Gastroesophageal sphincter (tissue), 3 donors: ENCODE results near the gene CHRNE.

Experiments
- POLR2A ChIP-seq, 2 donors: fragments of 450-650 bp; IDR thresholded peaks; one replicate each; pipeline ENCODE4 v1.6.1; 2017; ENCODE audit warnings: antibody characterized with exemption in 2 of 2, mild to moderate bottlenecking in 2 of 2, moderate library complexity in 1 of 2
- POLR2AphosphoS5 ChIP-seq: sonication (generic); formaldehyde crosslinking; IDR thresholded peaks from one replicate; pipeline ENCODE4 v1.6.1; 2017; ENCODE audit warnings: antibody characterized with exemption
- TF ChIP-seq, protein P1 (sequence below), 4 experiments: fragments of 200-600 bp in 2 of 4; fragments of 450-650 bp in 2 of 4; sonication (generic) in 1 of 4; IDR thresholded peaks; one replicate each; pipeline ENCODE4 v1.5.1; 2017 to 2019; ENCODE audit warnings: antibody characterized with exemption in 4 of 4, mild to moderate bottlenecking in 2 of 4, moderate library complexity in 2 of 4

DNA sequence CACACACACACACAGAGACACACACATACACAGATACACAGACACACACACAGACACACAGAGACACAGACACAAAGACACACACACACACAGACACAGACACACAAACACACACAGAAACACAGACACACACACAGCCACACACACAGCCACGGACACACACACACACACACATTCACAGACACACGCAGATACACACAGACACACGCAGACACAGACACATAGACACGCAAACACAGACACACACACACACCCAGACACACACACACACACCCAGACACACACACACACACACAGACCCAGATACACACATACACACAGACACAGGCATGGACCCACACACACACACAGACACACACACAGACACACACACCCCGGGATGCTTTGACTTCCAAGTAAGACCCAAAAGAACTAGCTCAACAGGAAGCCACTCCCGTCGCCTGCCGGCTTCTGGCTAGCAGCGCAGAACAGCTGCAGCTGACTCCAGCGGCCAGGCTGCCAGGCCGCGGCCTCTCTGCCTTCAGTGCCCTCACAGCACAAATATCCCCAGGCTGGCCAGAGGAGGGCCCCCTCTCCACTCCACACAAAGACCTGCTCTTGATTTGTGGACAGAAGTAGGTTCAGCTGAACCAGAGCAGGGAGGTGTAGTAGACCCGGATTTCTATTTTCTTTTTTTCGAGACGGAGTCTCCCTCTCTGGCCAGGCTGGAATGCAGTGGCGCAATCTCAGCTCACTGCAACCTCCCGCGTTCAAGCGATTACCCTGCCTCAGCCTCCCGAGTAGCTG lies 6.0 kb upstream of the CHRNE start:
- TF ChIP-seq, protein P1, sequence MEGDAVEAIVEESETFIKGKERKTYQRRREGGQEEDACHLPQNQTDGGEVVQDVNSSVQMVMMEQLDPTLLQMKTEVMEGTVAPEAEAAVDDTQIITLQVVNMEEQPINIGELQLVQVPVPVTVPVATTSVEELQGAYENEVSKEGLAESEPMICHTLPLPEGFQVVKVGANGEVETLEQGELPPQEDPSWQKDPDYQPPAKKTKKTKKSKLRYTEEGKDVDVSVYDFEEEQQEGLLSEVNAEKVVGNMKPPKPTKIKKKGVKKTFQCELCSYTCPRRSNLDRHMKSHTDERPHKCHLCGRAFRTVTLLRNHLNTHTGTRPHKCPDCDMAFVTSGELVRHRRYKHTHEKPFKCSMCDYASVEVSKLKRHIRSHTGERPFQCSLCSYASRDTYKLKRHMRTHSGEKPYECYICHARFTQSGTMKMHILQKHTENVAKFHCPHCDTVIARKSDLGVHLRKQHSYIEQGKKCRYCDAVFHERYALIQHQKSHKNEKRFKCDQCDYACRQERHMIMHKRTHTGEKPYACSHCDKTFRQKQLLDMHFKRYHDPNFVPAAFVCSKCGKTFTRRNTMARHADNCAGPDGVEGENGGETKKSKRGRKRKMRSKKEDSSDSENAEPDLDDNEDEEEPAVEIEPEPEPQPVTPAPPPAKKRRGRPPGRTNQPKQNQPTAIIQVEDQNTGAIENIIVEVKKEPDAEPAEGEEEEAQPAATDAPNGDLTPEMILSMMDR (IDR thresholded peaks at IDR 0.05): peak; percentile 54 to 94 (median 90)
- TF ChIP-seq POLR2AphosphoS5 (no peak), POLR2A (IDR thresholded peaks at IDR 0.05) (no peak)
